Tibial nerve (tissue), 4 donors: Measurements from ENCODE around the gene ETNK1. TPM values are rescaled to one million over a fixed set of nuclear protein-coding genes. Genes with fewer than 3 reads are reported as not detected.

ENCODE experiments used
- DNase-seq, 2 donors: peaks; one replicate each; pipeline ENCODE4 v3.0.0-alpha.2; 2019; ENCODE audit warnings: low spot score in 2 of 2
- H3K27ac ChIP-seq, 4 donors: fragments of 200-600 bp; sonication (generic) in 3 of 4; one replicate each; pipeline ENCODE4 v1.5.1; 2017 to 2019; ENCODE audit warnings: mild to moderate bottlenecking in 1 of 4
- H3K27me3 ChIP-seq, 2 donors: fragments of 200-600 bp; sonication (generic) in 1 of 2; one replicate each; pipeline versions ENCODE4 v1.5.1 to v1.6.0; 2017 to 2019
- H3K36me3 ChIP-seq, 3 donors: fragments of 200-600 bp; sonication (generic); one replicate each; pipeline ENCODE4 v1.5.1; 2018 to 2019
- H3K4me1 ChIP-seq, 4 donors: fragments of 200-600 bp; sonication (generic) in 3 of 4; one replicate each; pipeline ENCODE4 v1.5.1; 2017 to 2019
- H3K4me3 ChIP-seq, 4 donors: fragments of 200-600 bp; sonication (generic) in 3 of 4; one replicate each; pipeline ENCODE4 v1.5.1; 2017 to 2019; ENCODE audit warnings: mild to moderate bottlenecking in 1 of 4, moderate library complexity in 1 of 4
- H3K9me3 ChIP-seq, 4 donors: fragments of 200-600 bp; sonication (generic) in 3 of 4; one replicate each; pipeline ENCODE4 v1.5.1; 2017 to 2019
- EP300 ChIP-seq, 2 donors: sonication (generic); formaldehyde crosslinking; IDR thresholded peaks; one replicate each; pipeline ENCODE4 v1.6.1; 2017; ENCODE audit warnings: antibody characterized with exemption in 2 of 2, mild to moderate bottlenecking in 1 of 2
- POLR2A ChIP-seq, 2 donors: fragments of 450-650 bp; IDR thresholded peaks; one replicate each; pipeline ENCODE4 v1.6.1; 2017; ENCODE audit warnings: antibody characterized with exemption in 2 of 2, mild to moderate bottlenecking in 2 of 2, moderate library complexity in 2 of 2
- WGBS, 2 donors: methylation state at CpG; one replicate each; pipeline ENCODE4 v1.1.5; 2018; 5-methylcytosine and 5-hydroxymethylcytosine counted together
- total RNA-seq, 4 donors: library from RNA; depleted of rRNA; stranded (reverse); fragments of >200 nt; gene quantifications; one replicate each; pipeline ENCODE4 v1.1.0, GENCODE V29; 2016
- TF ChIP-seq, protein P1 (sequence below), 5 experiments: fragments of 200-600 bp in 3 of 5; fragments of 450-650 bp in 2 of 5; sonication (generic) in 3 of 5; IDR thresholded peaks; one replicate each; pipeline ENCODE4 v1.5.1; 2016 to 2019; ENCODE audit warnings: antibody characterized with exemption in 5 of 5, mild to moderate bottlenecking in 3 of 5, moderate library complexity in 2 of 5

ETNK1 gene
- 10 to 100 TPM; 31.5 to 43.9 (median 36.8) TPM for total RNA-seq

- Histone ChIP-seq H3K27ac (peak within 1 kb of the TSS; percentile 96 to 100 (median 98)), H3K4me3 (peak within 1 kb of the TSS; percentile 69 to 96 (median 92)), H3K9me3 (no peaks in the 10 kb centered on the region), H3K4me1 (peaks cover 0 to 36% (median 9%) of the 10 kb centered on the region in 4 donors), H3K36me3 (no peaks in the 10 kb centered on the region), H3K27me3 (no peaks in the 10 kb centered on the region)
- TF ChIP-seq, protein P1, sequence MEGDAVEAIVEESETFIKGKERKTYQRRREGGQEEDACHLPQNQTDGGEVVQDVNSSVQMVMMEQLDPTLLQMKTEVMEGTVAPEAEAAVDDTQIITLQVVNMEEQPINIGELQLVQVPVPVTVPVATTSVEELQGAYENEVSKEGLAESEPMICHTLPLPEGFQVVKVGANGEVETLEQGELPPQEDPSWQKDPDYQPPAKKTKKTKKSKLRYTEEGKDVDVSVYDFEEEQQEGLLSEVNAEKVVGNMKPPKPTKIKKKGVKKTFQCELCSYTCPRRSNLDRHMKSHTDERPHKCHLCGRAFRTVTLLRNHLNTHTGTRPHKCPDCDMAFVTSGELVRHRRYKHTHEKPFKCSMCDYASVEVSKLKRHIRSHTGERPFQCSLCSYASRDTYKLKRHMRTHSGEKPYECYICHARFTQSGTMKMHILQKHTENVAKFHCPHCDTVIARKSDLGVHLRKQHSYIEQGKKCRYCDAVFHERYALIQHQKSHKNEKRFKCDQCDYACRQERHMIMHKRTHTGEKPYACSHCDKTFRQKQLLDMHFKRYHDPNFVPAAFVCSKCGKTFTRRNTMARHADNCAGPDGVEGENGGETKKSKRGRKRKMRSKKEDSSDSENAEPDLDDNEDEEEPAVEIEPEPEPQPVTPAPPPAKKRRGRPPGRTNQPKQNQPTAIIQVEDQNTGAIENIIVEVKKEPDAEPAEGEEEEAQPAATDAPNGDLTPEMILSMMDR (IDR thresholded peaks at IDR 0.05), result peak in 2 of 5 experiments; percentile 19 to 52
- TF ChIP-seq POLR2A (IDR thresholded peaks at IDR 0.05), result peak; percentile 97 to 99
- TF ChIP-seq EP300 (IDR thresholded peaks at IDR 0.05), result peak; percentile 90 to 100
- DNase-seq, result peak; percentile 90
- WGBS, 2 donors, result 1% methylated on average over 18 to 57 of the region's 71 CpGs
Observed at GRCh38 chr12:22624870-22625761, at the start of gene ETNK1. Gene ETNK1, plus strand, starts transcription at chr12:22625171. Its CDS starts 260 bp downstream, at chr12:22625431.

- Histone ChIP-seq H3K4me3 (no peak overlapping the region), H3K9me3 (no peaks in the 10 kb centered on the region), H3K27me3 (no peaks in the 10 kb centered on the region), H3K27ac (no peak overlapping the region), H3K36me3 (no peaks in the 10 kb centered on the region), H3K4me1 (no peaks in the 10 kb centered on the region)
- 75 to 83% methylated on average over 1 of the region's 1 CpG for WGBS, 2 donors
- TF ChIP-seq EP300 (IDR thresholded peaks at IDR 0.05) (no peak), POLR2A (IDR thresholded peaks at IDR 0.05) (no peak)
- TF ChIP-seq, protein P1 (IDR thresholded peaks at IDR 0.05), result no peak
- DNase-seq, result no peak
Observed at GRCh38 chr12:22576065-22576464, 48.9 kb upstream of the ETNK1 start.

DNA sequence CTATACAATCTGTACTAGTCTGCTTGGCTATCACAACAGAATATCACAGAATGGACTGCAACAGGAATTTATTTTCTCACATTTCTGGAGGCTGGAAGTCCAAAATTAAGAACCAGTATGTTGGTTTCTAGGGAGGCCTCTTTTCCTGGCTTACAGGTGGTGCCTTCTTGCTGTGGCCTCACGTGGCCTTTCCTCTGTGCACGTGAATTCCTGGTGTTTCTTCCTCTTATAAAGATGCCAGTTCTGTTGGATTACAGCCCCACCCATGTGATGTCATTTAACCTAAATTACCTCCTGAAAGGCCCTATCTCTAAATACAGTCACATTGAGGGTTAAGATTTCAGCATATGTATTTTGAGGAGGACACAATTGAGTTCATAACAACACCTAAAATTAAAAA, 48.5 kb upstream of the ETNK1 start:
- H3K4me1 ChIP-seq, result no peaks in the 10 kb centered on the region
- no peaks in the 10 kb centered on the region for H3K27me3 ChIP-seq
- DNase-seq, result no peak
- H3K36me3 ChIP-seq, result no peaks in the 10 kb centered on the region
- H3K27ac ChIP-seq, result no peak overlapping the region
- H3K4me3 ChIP-seq, result no peak overlapping the region
- 81% methylated on average over 2 of the region's 2 CpGs for WGBS, 2 donors
- TF ChIP-seq EP300 (IDR thresholded peaks at IDR 0.05) (no peak), POLR2A (IDR thresholded peaks at IDR 0.05) (no peak)
- TF ChIP-seq, protein P1 (IDR thresholded peaks at IDR 0.05), result no peak
- H3K9me3 ChIP-seq, result no peaks in the 10 kb centered on the region

- 94 to 96% methylated on average over 1 of the region's 1 CpG for WGBS, 2 donors
- H3K27ac ChIP-seq, result no peak overlapping the region
- no peak for DNase-seq
Observed at GRCh38 chr12:22577667-22578066, 47.3 kb upstream of the ETNK1 start.

More at GRCh38 chr12:22577667-22578066, 47.3 kb upstream of the ETNK1 start:
- Histone ChIP-seq H3K36me3 (no peaks in the 10 kb centered on the region), H3K27me3 (no peaks in the 10 kb centered on the region), H3K4me1 (no peaks in the 10 kb centered on the region), H3K4me3 (no peak overlapping the region), H3K9me3 (no peaks in the 10 kb centered on the region)
- TF ChIP-seq EP300 (IDR thresholded peaks at IDR 0.05), result no peak
- TF ChIP-seq POLR2A (IDR thresholded peaks at IDR 0.05), result no peak
- TF ChIP-seq, protein P1 (IDR thresholded peaks at IDR 0.05), result no peak
